Tibial artery (tissue), 4 donors: Measurements from ENCODE around the gene SCRN1.

ENCODE experiments used
- DNase-seq, 2 donors: peaks; one replicate each; pipeline ENCODE4 v3.0.0-alpha.2; 2019
- H3K27ac ChIP-seq, 2 donors: fragments of 200-600 bp; sonication (generic) in 1 of 2; 1 replicate in 1 of 2; 2 replicates in 1 of 2; pipeline ENCODE4 v1.5.1; 2018 to 2019; ENCODE audit warnings: mild to moderate bottlenecking in 1 of 2
- H3K27me3 ChIP-seq, 2 donors: fragments of 200-600 bp; sonication (generic) in 1 of 2; one replicate each; pipeline versions ENCODE4 v1.5.1 to v1.6.0; 2016 to 2019
- H3K36me3 ChIP-seq, 3 donors: fragments of 200-600 bp; sonication (generic) in 2 of 3; one replicate each; pipeline ENCODE4 v1.5.1; 2016 to 2019; ENCODE audit warnings: mild to moderate bottlenecking in 2 of 3
- H3K4me1 ChIP-seq, 4 donors: fragments of 200-600 bp; sonication (generic) in 2 of 4; 1 replicate in 3 of 4; 2 replicates in 1 of 4; pipeline ENCODE4 v1.5.1; 2016 to 2019
- H3K4me3 ChIP-seq, 2 donors: fragments of 200-600 bp; sonication (generic) in 1 of 2; 1 replicate in 1 of 2; 2 replicates in 1 of 2; pipeline ENCODE4 v1.5.1; 2018 to 2019; ENCODE audit warnings: mild to moderate bottlenecking in 2 of 2
- H3K9me3 ChIP-seq, 3 donors: fragments of 200-600 bp; sonication (generic) in 1 of 3; one replicate each; pipeline ENCODE4 v1.5.1; 2016 to 2019
- intact Hi-C: fragments of 100-400 bp; cut with DNase I; formaldehyde crosslinking; loops from one replicate; pipeline ENCODE4 v1.15.0; 2023; ENCODE audit warnings: low total_unique reads
- TF ChIP-seq, protein P1 (sequence below), 2 experiments: fragments of 200-600 bp in 1 of 2; fragments of 450-650 bp in 1 of 2; IDR thresholded peaks; one replicate each; pipeline ENCODE4 v1.5.1; 2017 to 2019; ENCODE audit warnings: antibody characterized with exemption in 2 of 2, mild to moderate bottlenecking in 1 of 2, moderate library complexity in 1 of 2

Gene SCRN1

DNA sequence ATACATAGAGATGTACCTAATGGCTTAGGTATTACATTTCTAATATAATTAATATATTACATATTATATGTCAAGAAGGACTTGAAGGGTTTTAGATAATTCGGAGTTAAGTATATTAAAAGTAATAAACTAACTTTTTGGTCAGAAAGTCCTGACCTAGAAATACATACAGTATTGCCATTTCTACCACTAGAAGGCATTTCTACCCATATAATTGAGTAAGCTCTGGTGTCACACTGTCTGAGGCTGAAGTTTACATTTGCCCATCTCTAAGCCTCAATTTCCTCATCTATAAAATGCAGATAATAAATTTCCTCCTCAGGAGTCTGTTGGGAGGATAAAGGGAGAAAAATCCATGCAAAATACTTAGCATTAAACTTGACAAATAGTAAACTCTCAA lies 29.8 kb upstream of the SCRN1 start:
- Histone ChIP-seq H3K4me1 (peaks cover 0 to 12% (median 5%) of the 10 kb centered on the region in 4 donors), H3K4me3 (no peak overlapping the region), H3K27me3 (no peaks in the 10 kb centered on the region), H3K27ac (no peak overlapping the region), H3K9me3 (no peaks in the 10 kb centered on the region), H3K36me3 (peaks cover 0 to 25% (median 5%) of the 10 kb centered on the region in 3 donors)
- TF ChIP-seq, protein P1, sequence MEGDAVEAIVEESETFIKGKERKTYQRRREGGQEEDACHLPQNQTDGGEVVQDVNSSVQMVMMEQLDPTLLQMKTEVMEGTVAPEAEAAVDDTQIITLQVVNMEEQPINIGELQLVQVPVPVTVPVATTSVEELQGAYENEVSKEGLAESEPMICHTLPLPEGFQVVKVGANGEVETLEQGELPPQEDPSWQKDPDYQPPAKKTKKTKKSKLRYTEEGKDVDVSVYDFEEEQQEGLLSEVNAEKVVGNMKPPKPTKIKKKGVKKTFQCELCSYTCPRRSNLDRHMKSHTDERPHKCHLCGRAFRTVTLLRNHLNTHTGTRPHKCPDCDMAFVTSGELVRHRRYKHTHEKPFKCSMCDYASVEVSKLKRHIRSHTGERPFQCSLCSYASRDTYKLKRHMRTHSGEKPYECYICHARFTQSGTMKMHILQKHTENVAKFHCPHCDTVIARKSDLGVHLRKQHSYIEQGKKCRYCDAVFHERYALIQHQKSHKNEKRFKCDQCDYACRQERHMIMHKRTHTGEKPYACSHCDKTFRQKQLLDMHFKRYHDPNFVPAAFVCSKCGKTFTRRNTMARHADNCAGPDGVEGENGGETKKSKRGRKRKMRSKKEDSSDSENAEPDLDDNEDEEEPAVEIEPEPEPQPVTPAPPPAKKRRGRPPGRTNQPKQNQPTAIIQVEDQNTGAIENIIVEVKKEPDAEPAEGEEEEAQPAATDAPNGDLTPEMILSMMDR (IDR thresholded peaks at IDR 0.05) = peak in 1 of 2 experiments; percentile 4
- intact Hi-C loops = no loop called here
- no peak for DNase-seq

DNA sequence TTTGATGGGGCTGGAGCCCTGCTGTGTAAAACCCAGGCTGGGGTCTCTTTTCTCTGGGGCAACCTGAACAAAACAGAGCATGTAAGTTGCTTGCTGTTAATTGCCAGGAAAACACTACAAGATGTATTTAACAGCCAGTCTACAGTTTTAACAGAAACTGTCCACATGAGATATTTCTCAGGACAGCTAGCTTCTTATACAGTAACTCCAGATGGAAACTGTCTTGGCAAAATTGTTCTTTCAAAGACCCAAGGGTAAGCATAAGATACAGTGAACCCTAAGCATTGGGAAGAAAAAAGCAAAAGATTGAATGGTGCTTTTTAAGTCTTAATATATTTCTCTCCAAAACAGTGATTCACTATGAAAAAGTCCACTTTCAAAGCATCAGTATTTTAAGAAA lies 28.9 kb upstream of the SCRN1 start:
- Histone ChIP-seq H3K27me3 (no peaks in the 10 kb centered on the region), H3K27ac (no peak overlapping the region), H3K36me3 (peaks cover 2 to 34% (median 11%) of the 10 kb centered on the region in 3 donors), H3K4me3 (no peak overlapping the region), H3K9me3 (no peaks in the 10 kb centered on the region), H3K4me1 (peaks cover 0 to 4% (median under 1%) of the 10 kb centered on the region in 4 donors)
- DNase-seq = no peak
- TF ChIP-seq, protein P1 (IDR thresholded peaks at IDR 0.05) = no peak
- intact Hi-C loops = no loop called here

DNA sequence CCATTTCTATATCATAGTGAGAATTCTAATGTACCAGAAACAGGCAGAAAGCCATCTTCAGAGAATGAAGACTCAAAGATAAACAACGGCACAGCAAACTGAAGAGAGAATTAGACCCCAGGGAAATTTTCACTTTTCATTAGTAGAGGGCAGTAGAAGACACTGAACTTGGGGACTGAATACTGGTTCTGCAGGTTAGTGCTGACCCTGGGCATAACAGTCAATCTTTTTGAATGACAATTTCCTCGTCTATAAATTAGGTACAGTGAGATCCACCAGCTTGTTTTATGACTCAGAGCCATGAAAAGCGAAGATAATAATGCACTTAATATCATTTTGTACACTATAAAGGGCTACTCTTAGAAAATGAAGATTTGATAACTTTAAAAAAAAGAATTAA lies 23.2 kb upstream of the SCRN1 start:
- Histone ChIP-seq H3K4me1 (no peaks in the 10 kb centered on the region), H3K36me3 (peaks cover 2 to 28% (median 11%) of the 10 kb centered on the region in 3 donors), H3K4me3 (no peak overlapping the region), H3K27me3 (no peaks in the 10 kb centered on the region), H3K27ac (no peak overlapping the region), H3K9me3 (no peaks in the 10 kb centered on the region)
- intact Hi-C loops = no loop called here
- DNase-seq = no peak
- TF ChIP-seq, protein P1 (IDR thresholded peaks at IDR 0.05) = no peak

DNA sequence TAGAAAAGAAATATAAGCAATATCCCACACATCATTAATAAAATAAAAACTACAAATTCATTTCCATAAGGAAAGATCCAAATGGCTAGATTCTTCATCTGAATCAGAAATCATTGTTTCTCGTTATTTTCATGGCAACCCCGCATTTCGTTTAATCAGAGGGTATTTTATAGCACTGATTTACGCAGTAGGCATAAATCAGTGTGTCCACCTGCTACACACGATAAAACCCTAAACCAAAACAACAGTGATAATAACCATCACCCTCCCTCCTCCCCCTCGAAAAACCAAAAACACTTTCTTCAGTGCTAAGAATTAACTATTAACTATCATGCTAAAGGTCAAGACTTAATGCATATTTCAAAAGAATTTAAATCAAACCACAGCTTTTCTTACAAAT lies 20.4 kb upstream of the SCRN1 start:
- DNase-seq = no peak
- no peaks in the 10 kb centered on the region for H3K9me3 ChIP-seq
- no peak overlapping the region for H3K4me3 ChIP-seq
- H3K27ac ChIP-seq = no peak overlapping the region
- TF ChIP-seq, protein P1 (IDR thresholded peaks at IDR 0.05) = no peak
- no peaks in the 10 kb centered on the region for H3K27me3 ChIP-seq
- no peaks in the 10 kb centered on the region for H3K4me1 ChIP-seq
- intact Hi-C loops = no loop called here
- H3K36me3 ChIP-seq = peaks cover 2 to 14% (median 8%) of the 10 kb centered on the region in 3 donors

DNA sequence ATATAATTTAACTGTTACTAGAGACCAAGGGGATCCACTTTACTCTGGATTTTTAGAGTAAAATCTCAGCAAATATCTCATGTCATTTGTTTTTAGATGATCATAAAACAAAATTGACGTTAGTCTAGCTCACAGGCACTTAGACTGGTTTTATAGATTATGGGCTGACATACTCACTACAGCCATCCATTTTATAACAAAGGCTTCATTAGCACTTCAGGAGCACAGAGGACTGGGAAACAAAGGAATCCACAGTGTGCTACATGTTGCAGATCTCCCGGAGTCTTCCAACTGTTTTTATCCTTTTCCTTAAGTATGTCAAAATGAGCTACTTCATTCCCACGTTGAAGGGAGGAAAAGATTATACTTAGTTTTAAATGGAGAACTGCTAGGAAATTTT lies 15.9 kb upstream of the SCRN1 start:
- DNase-seq = no peak
- H3K27ac ChIP-seq = no peak overlapping the region
- intact Hi-C loops = no loop called here
- H3K36me3 ChIP-seq = no peaks in the 10 kb centered on the region
- H3K4me1 ChIP-seq = peaks cover 0 to 14% (median 5%) of the 10 kb centered on the region in 4 donors
- H3K27me3 ChIP-seq = no peaks in the 10 kb centered on the region
- H3K9me3 ChIP-seq = no peaks in the 10 kb centered on the region
- no peak overlapping the region for H3K4me3 ChIP-seq
- TF ChIP-seq, protein P1 (IDR thresholded peaks at IDR 0.05) = no peak

DNA sequence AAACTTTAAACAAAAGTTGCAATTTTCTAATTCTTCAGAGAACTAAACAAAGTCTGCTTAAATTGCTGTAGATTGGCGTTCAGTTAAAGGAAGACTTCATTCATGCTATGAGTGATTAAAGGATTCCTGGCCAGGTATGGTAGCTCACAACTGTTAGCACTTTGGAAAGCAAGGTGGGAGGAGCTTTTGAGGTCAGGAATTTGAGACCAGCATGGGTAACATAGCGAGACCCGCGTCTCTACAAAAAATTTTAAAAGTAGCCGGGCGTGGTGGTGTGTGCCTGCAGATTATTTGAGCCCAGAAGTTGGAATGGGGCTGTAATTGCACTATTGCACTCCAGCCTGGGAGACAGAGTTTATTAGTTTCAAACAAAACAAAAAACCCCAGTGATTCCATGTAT lies 13.5 kb upstream of the SCRN1 start:
- Histone ChIP-seq H3K36me3 (no peaks in the 10 kb centered on the region), H3K4me3 (no peak overlapping the region), H3K27ac (no peak overlapping the region), H3K4me1 (peaks cover 0 to 23% (median 5%) of the 10 kb centered on the region in 4 donors), H3K27me3 (no peaks in the 10 kb centered on the region), H3K9me3 (no peaks in the 10 kb centered on the region)
- no peak for DNase-seq
- TF ChIP-seq, protein P1 (IDR thresholded peaks at IDR 0.05) = no peak
- intact Hi-C loops = no loop called here
